Stimulated activated CD4-positive, alpha-beta T cell treated with anti-CD3 and anti-CD28 coated beads, Interleukin-12 subunit alpha, Interleukin-12 subunit beta, amount 100 ng/mL, for 48 hours (primary cell): ENCODE measurements around the gene GOLGA8K.
"Not testable (repeated sequence)": the region's sequence is repeated elsewhere in the genome, so short reads cannot be mapped to it uniquely, and the experiment has no call there.

ENCODE experiments used
- DNase-seq, 3 donors: peaks; one replicate each; pipeline ENCODE4 v3.0.0-alpha.2; 2020; ENCODE audit warnings: low read depth in 2 of 3, low spot score in 1 of 3

Gene GOLGA8K

GRCh38 chr15:32356909-32357308 is 46.2 kb downstream of the GOLGA8K start:
- DNase-seq = not testable (repeated sequence)

GRCh38 chr15:32352748-32353147 is 50.3 kb downstream of the GOLGA8K start:
- DNase-seq = not testable (repeated sequence)

- not testable (repeated sequence) for DNase-seq
Observed at GRCh38 chr15:32350563-32351220, 52.4 kb downstream of the GOLGA8K start.

- not testable (repeated sequence) for DNase-seq
Observed at GRCh38 chr15:32347037-32347436, 56.1 kb downstream of the GOLGA8K start.

GRCh38 chr15:32345978-32346547 is 57.0 kb downstream of the GOLGA8K start:
- not testable (repeated sequence) for DNase-seq

GRCh38 chr15:32343921-32344320 is 59.2 kb downstream of the GOLGA8K start:
- not testable (repeated sequence) for DNase-seq
